NAMALWA (cell line): Measurements from ENCODE around the gene TMEM179.

ENCODE experiments used
- DNase-seq: peaks from one replicate; pipeline ENCODE4 v3.0.0-alpha.2; 2015; ENCODE audit warnings: low spot score

Gene TMEM179

GRCh38 chr14:104598910-104599273 is 5.7 kb downstream of the TMEM179 start:
- DNase-seq = no peak

- DNase-seq = no peak
These were observed 6.3 kb downstream of the TMEM179 start for GRCh38 chr14:104598039-104598909.

DNA sequence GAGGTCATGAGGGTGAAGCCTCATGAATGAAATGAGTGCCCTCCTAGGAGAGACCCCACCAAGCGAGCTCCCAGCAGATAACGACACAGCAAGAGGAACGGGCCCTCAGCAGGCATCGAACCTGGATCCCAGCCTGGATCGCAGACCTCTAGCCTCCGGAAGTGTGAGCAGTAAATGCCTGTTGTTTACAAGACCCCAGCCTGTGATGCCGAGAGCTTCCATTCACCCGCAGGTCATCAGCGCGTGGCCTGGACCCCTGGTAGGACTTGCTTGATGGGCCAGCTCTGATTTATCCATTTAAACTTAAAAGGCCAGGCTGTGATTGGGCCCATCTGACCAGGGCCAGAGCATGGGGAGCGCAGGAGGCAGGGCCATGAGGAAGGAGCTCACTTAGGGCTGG is 7.0 kb downstream of the TMEM179 start:
- DNase-seq = no peak

- no peak for DNase-seq
These were observed 7.6 kb downstream of the TMEM179 start for GRCh38 chr14:104596927-104597351.

- DNase-seq = no peak
These were observed 8.1 kb downstream of the TMEM179 start for GRCh38 chr14:104596451-104596918.

- no peak for DNase-seq
These were observed 8.6 kb downstream of the TMEM179 start for GRCh38 chr14:104595911-104596450.

GRCh38 chr14:104595116-104595675 is 9.4 kb downstream of the TMEM179 start:
- no peak for DNase-seq

- no peak for DNase-seq
These were observed 10.1 kb downstream of the TMEM179 start for GRCh38 chr14:104594310-104595046.

GRCh38 chr14:104593710-104594136 is 10.8 kb downstream of the TMEM179 start:
- DNase-seq = no peak

- DNase-seq = no peak
These were observed 11.3 kb downstream of the TMEM179 start for GRCh38 chr14:104593241-104593701.

DNA sequence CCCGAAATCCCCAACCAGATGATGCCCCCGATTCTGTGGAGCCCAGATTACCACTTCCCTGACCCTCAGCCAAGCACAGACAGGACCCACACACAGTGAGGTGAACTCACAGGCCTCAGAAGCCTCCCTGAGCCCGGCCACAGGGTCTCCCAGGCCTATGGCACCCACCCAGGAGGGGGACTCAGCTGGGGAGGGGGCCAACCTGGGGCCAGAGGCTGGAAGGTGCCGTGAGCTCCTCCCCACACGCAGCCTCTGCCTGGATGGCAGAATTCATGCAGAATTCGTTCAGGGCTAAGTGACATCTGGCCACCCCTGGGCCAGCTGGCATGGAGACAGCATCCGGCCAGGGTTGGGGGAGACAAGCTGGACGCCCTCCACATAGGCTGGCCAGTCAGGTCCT is 11.8 kb downstream of the TMEM179 start:
- no peak for DNase-seq

- DNase-seq = no peak
These were observed 12.3 kb downstream of the TMEM179 start for GRCh38 chr14:104592292-104592672.

- no peak for DNase-seq
These were observed 12.9 kb downstream of the TMEM179 start for GRCh38 chr14:104591506-104592291.

- DNase-seq = no peak
These were observed 13.5 kb downstream of the TMEM179 start for GRCh38 chr14:104591031-104591430.

DNA sequence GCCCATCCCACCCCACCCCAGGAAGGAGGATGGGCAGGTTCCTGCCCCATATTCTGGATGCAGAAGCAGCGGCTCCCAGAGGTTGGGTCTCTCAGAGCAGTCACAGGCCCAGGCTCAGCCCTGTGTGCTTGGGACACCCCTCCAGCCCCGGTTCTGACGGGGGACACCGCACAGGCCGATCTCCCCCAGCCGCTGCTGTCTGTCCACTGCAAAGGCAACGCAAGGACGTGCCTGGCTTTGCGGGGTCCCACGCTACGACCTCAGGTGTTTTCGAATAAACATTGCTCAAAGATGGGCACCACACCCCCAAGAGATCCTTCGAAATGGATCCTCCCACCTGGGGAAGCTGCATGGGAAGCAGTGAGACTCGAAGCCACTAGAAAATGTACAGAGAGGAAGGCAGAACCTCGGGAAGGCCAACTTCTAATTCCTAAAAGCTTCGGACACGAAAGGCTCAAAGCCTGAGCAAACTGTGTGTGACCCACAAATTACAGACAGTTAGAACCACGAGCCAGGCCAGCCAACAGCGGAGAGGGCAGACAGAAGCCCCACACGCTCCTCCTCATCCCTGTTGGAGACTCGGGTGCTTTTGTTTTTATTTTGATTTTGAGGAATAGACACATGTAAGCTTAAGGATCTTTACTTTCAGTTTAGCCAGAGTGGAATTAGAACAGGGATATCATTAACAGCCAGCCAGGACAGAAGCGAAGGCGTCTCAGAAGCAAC is 14.2 kb downstream of the TMEM179 start:
- DNase-seq = no peak

DNA sequence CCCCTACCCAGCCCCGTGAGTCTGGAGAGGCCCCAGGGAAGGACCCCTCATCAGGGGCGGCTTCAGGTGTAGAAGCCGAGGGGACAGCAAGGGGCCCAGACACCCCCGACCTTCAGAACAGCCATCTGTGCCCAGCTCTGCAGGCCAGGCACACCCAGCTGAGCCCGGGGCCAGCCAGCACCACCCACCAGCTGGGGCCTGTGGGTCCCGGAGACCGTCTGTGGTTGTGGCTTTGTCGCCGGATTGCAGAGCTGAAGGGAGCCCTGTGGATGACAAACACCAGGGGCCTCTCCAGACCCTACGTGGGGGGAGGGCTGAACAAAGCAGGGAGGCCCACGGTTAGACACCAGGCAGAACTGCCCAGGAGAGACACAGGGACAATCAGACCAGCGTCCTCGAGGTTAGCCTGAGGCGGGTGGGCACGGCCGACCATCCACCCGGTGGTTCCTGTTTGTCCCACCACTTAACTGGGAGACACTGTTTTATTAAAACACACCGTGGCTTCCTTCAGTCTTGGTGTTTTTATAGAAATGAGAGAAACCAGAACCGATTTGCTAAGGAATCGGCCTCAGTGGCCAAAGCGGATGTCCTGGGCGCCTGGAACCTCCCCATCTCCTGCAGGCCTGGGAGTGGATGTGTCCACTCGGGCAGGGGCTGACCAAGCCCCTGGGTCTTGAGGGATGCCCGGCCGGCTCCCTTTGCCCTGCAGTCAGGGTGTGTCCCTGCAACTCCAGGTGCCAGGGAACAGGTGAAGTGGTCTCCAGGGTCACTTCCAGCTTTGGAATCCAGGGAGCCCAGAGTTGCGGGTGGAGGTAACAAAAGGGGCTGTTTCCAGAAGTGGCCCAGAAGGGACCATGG is 15.0 kb downstream of the TMEM179 start:
- no peak for DNase-seq

DNA sequence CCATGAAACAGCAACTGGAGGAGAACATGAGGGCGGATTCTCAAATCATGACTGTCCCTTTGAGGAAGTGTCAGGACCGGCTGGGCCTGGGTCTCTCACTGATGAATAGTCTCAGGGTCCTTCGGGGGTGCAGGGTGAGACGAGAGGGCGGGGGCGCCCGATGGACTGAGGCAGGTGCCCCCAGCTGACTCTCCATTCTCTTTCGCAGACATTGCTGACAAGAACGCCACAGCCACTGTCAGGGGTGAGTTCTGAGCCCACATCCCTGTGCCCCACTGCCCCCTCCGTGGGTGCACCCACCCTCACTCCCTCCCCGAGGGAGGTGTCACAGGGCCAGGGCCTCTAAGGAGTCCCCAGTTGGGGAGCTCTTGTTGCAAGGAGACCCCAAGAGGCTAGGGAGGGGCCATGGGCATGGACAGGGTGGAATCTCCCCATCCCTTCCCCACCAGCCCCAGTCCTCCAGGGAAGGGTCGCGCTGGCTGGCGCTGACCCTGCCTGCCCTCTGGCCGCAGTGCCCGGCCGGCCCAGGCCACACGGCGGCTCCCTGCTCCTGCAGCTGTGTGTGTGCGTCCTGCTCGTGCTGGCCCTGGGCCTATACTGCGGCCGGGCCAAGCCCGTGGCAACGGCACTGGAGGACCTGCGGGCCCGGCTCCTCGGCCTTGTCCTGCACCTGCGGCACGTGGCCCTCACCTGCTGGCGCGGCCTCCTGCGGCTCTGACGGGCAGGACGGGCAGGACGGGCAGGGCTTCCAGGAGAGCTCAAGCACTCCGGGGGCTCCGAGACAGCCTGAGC is 16.3 kb downstream of the TMEM179 start:
- DNase-seq = no peak

GRCh38 chr14:104587641-104588040 is 16.9 kb downstream of the TMEM179 start:
- no peak for DNase-seq
